Naive thymus-derived CD4-positive, alpha-beta T cell (primary cell): Measurements from ENCODE around the gene LTBP2. TPM values are rescaled to one million over a fixed set of nuclear protein-coding genes. Genes with fewer than 3 reads are reported as not detected.

Source experiments
- ATAC-seq: fragments of 150-1000 bp; cut with Tn5 transposase; 2 replicates; pipeline ENCODE4 v1.10.0; 2021; ENCODE audit warnings: mild to moderate bottlenecking, moderate library complexity
- CTCF ChIA-PET: fragments of 350-600 bp; sonication (Branson Sonifier 250); formaldehyde crosslinking; loops from one replicate; lab custom pipeline; 2021; ENCODE audit warnings: antibody characterized with exemption; lab: Charles Lee
- POLR2A ChIA-PET: fragments of 350-600 bp; sonication (Branson Sonifier 250); formaldehyde crosslinking; loops from one replicate; lab custom pipeline; 2021; ENCODE audit warnings: antibody characterized with exemption, inconsistent platforms; lab: Charles Lee
- DNase-seq, 9 donors: peaks; one replicate each; pipeline versions ENCODE4 v3.0.0 to v3.0.0-alpha.2; 2020 to 2022; ENCODE audit warnings: mixed read lengths in 1 of 9
- H3K27ac ChIP-seq: one replicate; pipeline ENCODE4 v1.7.0; 2013; ENCODE audit warnings: mild to moderate bottlenecking, low read depth, low read length, moderate library complexity
- H3K27me3 ChIP-seq, 2 donors: one replicate each; pipeline ENCODE4 v1.7.0; 2013; ENCODE audit warnings: low read length in 2 of 2, mild to moderate bottlenecking in 2 of 2, moderate library complexity in 2 of 2; ENCODE audit not compliant: control insufficient read depth in 2 of 2, insufficient read depth in 2 of 2
- H3K36me3 ChIP-seq, 3 experiments: 1 replicate in 2 of 3; 2 replicates in 1 of 3; pipeline ENCODE4 v1.7.0; 2013; ENCODE audit warnings: low read length in 3 of 3, mild to moderate bottlenecking in 3 of 3, moderate library complexity in 1 of 3; ENCODE audit not compliant: insufficient read depth in 3 of 3, control insufficient read depth in 2 of 3
- H3K4me1 ChIP-seq, 2 donors: one replicate each; pipeline ENCODE4 v1.7.0; 2013; ENCODE audit warnings: low read length in 2 of 2, mild to moderate bottlenecking in 2 of 2, moderate library complexity in 1 of 2; ENCODE audit not compliant: control insufficient read depth in 2 of 2, insufficient read depth in 2 of 2
- H3K4me3 ChIP-seq: 2 replicates; pipeline ENCODE4 v1.7.0; 2013; ENCODE audit warnings: mild to moderate bottlenecking, low read length
- H3K9me3 ChIP-seq, 3 experiments: 1 replicate in 2 of 3; 2 replicates in 1 of 3; pipeline ENCODE4 v1.7.0; 2013; ENCODE audit warnings: low read length in 3 of 3; ENCODE audit not compliant: control insufficient read depth in 2 of 3
- H3K27ac Mint-ChIP-seq, 9 donors: one replicate each; pipeline ENCODE4 v1.8.0; 2020 to 2022; ENCODE audit warnings: mixed read lengths in 9 of 9, mild to moderate bottlenecking in 8 of 9, moderate library complexity in 5 of 9, inconsistent platforms in 2 of 9
- H3K27me3 Mint-ChIP-seq, 5 donors: one replicate each; pipeline ENCODE4 v1.8.0; 2021 to 2022; ENCODE audit warnings: mixed read lengths in 5 of 5, mild to moderate bottlenecking in 1 of 5
- H3K36me3 Mint-ChIP-seq, 5 donors: one replicate each; pipeline ENCODE4 v1.8.0; 2020 to 2022; ENCODE audit warnings: mixed read lengths in 5 of 5, mild to moderate bottlenecking in 3 of 5, inconsistent platforms in 1 of 5
- H3K4me1 Mint-ChIP-seq, 7 donors: one replicate each; pipeline ENCODE4 v1.8.0; 2020 to 2022; ENCODE audit warnings: mixed read lengths in 7 of 7, mild to moderate bottlenecking in 3 of 7, inconsistent platforms in 1 of 7
- H3K4me3 Mint-ChIP-seq, 10 donors: one replicate each; pipeline ENCODE4 v1.8.0; 2020 to 2022; ENCODE audit warnings: mild to moderate bottlenecking in 10 of 10, mixed read lengths in 10 of 10, moderate library complexity in 6 of 10, inconsistent platforms in 2 of 10
- H3K9me3 Mint-ChIP-seq, 11 donors: one replicate each; pipeline ENCODE4 v1.8.0; 2020 to 2022; ENCODE audit warnings: mixed read lengths in 11 of 11, mild to moderate bottlenecking in 4 of 11, inconsistent platforms in 1 of 11, moderate library complexity in 1 of 11
- intact Hi-C, 2 donors: fragments of 100-400 bp; cut with micrococcal nuclease; formaldehyde crosslinking; loops; one replicate each; pipeline ENCODE4 v1.15.1; 2023
- polyA plus RNA-seq, 2 donors: library from polyadenylated mRNA; unstranded; fragments of 300-500 nt; fragmentation: Illumina TruSeq; gene quantifications; one replicate each; pipeline ENCODE4 v1.2.3, GENCODE V29; 2021
- total RNA-seq, 6 experiments: library from RNA in 5 of 6; stranded (reverse) in 5 of 6; gene quantifications; 1 replicate in 5 of 6; 2 replicates in 1 of 6; pipeline ENCODE4 v1.2.3 and lab custom pipeline; 2021 to 2026

Gene LTBP2
- total and polyA plus RNA-seq, 7 experiments from 2014 or later = 0.07 to 1.1 (median 0.27) TPM

DNA sequence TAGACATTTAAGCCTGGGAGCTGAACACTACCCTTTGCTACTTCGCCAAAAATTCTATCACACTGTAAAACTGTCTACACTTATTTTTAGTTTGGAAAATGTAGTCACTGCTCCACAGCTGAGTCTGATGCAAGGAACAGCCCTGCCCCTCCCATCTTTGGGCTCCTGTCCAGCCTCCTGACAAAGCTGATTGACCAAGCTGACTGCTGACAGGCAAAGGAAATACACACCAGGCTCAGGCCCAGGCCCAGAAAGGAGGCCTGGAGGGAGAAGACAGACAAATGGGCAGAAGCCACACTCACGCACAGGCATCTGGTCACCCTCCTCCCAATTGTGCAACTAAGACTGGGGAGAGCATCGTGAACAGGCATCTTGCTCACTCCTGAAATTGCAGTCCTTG is 63.2 kb downstream of the LTBP2 start:
- H3K4me1 Mint-ChIP-seq = peaks cover 0 to 5% (median 0%) of the 10 kb centered on the region in 7 donors
- POLR2A ChIA-PET = no interaction called here

DNA sequence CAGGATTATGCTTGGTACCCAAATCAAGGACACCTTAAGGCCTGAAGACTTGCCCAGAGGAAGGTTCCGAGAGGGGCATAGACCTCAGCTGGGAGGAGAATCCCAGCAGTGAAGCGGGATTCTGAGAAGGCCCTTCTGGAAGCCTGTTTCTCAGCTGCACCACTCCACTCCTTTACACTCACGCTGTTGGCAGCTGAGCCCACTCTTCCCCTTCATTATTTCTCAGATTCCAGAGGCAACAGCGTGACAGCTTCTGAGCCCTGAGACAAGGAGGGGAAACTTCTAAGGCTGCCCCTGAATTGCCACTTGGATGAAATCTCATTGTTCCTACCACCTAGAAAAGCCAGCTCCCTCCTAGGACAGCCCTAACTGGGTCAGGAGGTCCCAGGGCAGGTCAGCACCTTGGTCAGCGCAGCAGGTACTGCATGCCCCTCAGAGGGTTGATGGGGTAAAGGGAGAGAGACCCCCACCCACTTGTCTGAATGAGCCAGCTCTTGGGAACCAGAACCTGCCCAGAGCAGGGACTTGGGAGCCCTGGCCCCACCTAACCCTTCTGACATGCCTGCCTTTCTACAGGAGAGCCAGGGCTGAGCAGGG is 64.6 kb downstream of the LTBP2 start:
- ATAC-seq = no peak
- Mint-ChIP-seq H3K36me3 (peaks cover 0 to 5% (median 0%) of the 10 kb centered on the region in 5 donors), H3K4me3 (no peak overlapping the region), H3K27ac (no peak overlapping the region), H3K9me3 (no peaks in the 10 kb centered on the region), H3K4me1 (no peaks in the 10 kb centered on the region), H3K27me3 (peaks cover 0 to 5% (median 0%) of the 10 kb centered on the region in 5 donors)
- Histone ChIP-seq H3K27me3 (no peaks in the 10 kb centered on the region), H3K36me3 (no peaks in the 10 kb centered on the region), H3K27ac (no peak overlapping the region), H3K4me1 (no peaks in the 10 kb centered on the region), H3K4me3 (no peak overlapping the region), H3K9me3 (no peaks in the 10 kb centered on the region)
- ChIA-PET CTCF (no interaction called here), POLR2A (no interaction called here)
- intact Hi-C loops = no loop called here
- no peak for DNase-seq

More for the DNA sequence above, 63.2 kb downstream of the LTBP2 start:
- DNase-seq (no peak), ATAC-seq (no peak)
- Histone ChIP-seq H3K36me3 (no peaks in the 10 kb centered on the region), H3K9me3 (no peaks in the 10 kb centered on the region), H3K27ac (no peak overlapping the region), H3K27me3 (no peaks in the 10 kb centered on the region), H3K4me3 (no peak overlapping the region), H3K4me1 (no peaks in the 10 kb centered on the region)
- CTCF ChIA-PET = no interaction called here
- H3K36me3 Mint-ChIP-seq = peaks cover 0 to 5% (median 0%) of the 10 kb centered on the region in 5 donors
- intact Hi-C loops = no loop called here
- peaks cover 0 to under 1% (median 0%) of the 10 kb centered on the region in 5 donors for H3K27me3 Mint-ChIP-seq
- H3K4me3 Mint-ChIP-seq = no peak overlapping the region
- H3K9me3 Mint-ChIP-seq = no peaks in the 10 kb centered on the region
- no peak overlapping the region for H3K27ac Mint-ChIP-seq

GRCh38 chr14:74546416-74546815 is 65.6 kb downstream of the LTBP2 start:
- Mint-ChIP-seq H3K4me1 (no peaks in the 10 kb centered on the region), H3K36me3 (peaks cover 0 to 5% (median 0%) of the 10 kb centered on the region in 5 donors), H3K9me3 (no peaks in the 10 kb centered on the region), H3K27me3 (peaks cover 0 to 8% (median 0%) of the 10 kb centered on the region in 5 donors), H3K27ac (no peak overlapping the region), H3K4me3 (no peak overlapping the region)
- Histone ChIP-seq H3K4me3 (no peak overlapping the region), H3K36me3 (no peaks in the 10 kb centered on the region), H3K9me3 (no peaks in the 10 kb centered on the region), H3K4me1 (no peaks in the 10 kb centered on the region), H3K27me3 (no peaks in the 10 kb centered on the region), H3K27ac (no peak overlapping the region)
- ATAC-seq = no peak
- DNase-seq = no peak
- POLR2A ChIA-PET = no interaction called here
- CTCF ChIA-PET = no interaction called here
- intact Hi-C loops = no loop called here

- intact Hi-C loops = no loop called here
- no peak overlapping the region for H3K4me3 Mint-ChIP-seq
- no peaks in the 10 kb centered on the region for H3K9me3 ChIP-seq
- H3K36me3 ChIP-seq = no peaks in the 10 kb centered on the region
- H3K4me1 Mint-ChIP-seq = no peaks in the 10 kb centered on the region
- H3K4me3 ChIP-seq = no peak overlapping the region
- POLR2A ChIA-PET = no interaction called here
- no peak for DNase-seq
- H3K27ac ChIP-seq = no peak overlapping the region
- H3K27ac Mint-ChIP-seq = no peak overlapping the region
- peaks cover 0 to 8% (median 0%) of the 10 kb centered on the region in 5 donors for H3K27me3 Mint-ChIP-seq
- peaks cover 0 to 5% (median 0%) of the 10 kb centered on the region in 5 donors for H3K36me3 Mint-ChIP-seq
- H3K4me1 ChIP-seq = no peaks in the 10 kb centered on the region
- ATAC-seq = no peak
- no peaks in the 10 kb centered on the region for H3K27me3 ChIP-seq
- CTCF ChIA-PET = no interaction called here
- H3K9me3 Mint-ChIP-seq = no peaks in the 10 kb centered on the region
These were observed 66.7 kb downstream of the LTBP2 start for GRCh38 chr14:74545386-74545785.

DNA sequence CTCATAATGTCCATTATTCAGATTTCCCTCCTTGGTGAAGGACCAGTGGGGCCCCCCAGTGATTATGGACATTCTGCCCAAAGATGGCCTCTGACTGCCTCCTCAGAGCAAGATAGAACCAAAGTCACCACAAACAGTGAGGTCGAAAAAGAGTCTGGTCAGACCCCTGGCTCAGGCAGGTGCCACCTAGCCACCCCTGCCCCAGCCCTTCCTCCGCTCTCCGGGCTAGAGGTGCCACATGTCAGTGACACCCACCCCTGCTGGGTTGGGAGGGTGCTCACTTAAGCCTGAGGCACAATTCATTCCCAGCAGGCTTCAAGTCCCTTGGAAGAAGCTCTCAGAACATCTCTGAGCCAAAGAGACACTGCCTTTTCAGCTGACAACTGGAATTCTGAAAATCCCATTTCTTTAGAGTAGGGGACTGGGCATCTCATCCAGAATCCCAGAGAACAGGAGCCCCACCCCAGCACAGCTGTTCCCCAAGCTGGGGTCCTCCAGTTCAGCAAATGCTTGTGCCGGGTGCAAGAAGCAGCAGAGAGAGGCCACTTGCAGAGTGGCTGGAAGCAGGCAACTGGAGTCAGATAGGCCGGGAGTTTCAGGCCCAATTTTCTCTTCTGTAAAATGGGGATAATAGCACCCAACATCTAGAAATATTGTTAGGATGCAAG is 68.1 kb downstream of the LTBP2 start:
- H3K4me1 Mint-ChIP-seq = no peaks in the 10 kb centered on the region
- peaks cover 0 to 5% (median 0%) of the 10 kb centered on the region in 5 donors for H3K36me3 Mint-ChIP-seq
- no peaks in the 10 kb centered on the region for H3K27me3 ChIP-seq
- DNase-seq (no peak), ATAC-seq (no peak)
- no peaks in the 10 kb centered on the region for H3K36me3 ChIP-seq
- ChIA-PET CTCF (no interaction called here), POLR2A (no interaction called here)
- H3K9me3 ChIP-seq = no peaks in the 10 kb centered on the region
- no peaks in the 10 kb centered on the region for H3K9me3 Mint-ChIP-seq
- H3K27me3 Mint-ChIP-seq = peaks cover 0 to 8% (median 0%) of the 10 kb centered on the region in 5 donors
- H3K27ac ChIP-seq = no peak overlapping the region
- H3K4me3 Mint-ChIP-seq = no peak overlapping the region
- H3K4me1 ChIP-seq = no peaks in the 10 kb centered on the region
- no peak overlapping the region for H3K4me3 ChIP-seq
- no peak overlapping the region for H3K27ac Mint-ChIP-seq
- intact Hi-C loops = no loop called here

GRCh38 chr14:74542056-74542685 is 69.9 kb downstream of the LTBP2 start:
- H3K27me3 Mint-ChIP-seq = peaks cover 0 to 8% (median 0%) of the 10 kb centered on the region in 5 donors
- intact Hi-C loops = no loop called here
- H3K36me3 Mint-ChIP-seq = no peaks in the 10 kb centered on the region
- Histone ChIP-seq H3K9me3 (no peaks in the 10 kb centered on the region), H3K27ac (no peak overlapping the region), H3K4me3 (no peak overlapping the region), H3K36me3 (no peaks in the 10 kb centered on the region), H3K27me3 (no peaks in the 10 kb centered on the region), H3K4me1 (no peaks in the 10 kb centered on the region)
- DNase-seq = no peak
- no peaks in the 10 kb centered on the region for H3K9me3 Mint-ChIP-seq
- ChIA-PET POLR2A (no interaction called here), CTCF (no interaction called here)
- no peak overlapping the region for H3K4me3 Mint-ChIP-seq
- H3K4me1 Mint-ChIP-seq = no peaks in the 10 kb centered on the region
- ATAC-seq = no peak
- H3K27ac Mint-ChIP-seq = no peak overlapping the region
